CD14-positive monocyte (primary cell): Measurements from ENCODE around the gene TMEM91. TPM values are rescaled to one million over a fixed set of nuclear protein-coding genes. Genes with fewer than 3 reads are reported as not detected.
"Not testable (repeated sequence)": the region's sequence is repeated elsewhere in the genome, so short reads cannot be mapped to it uniquely, and the experiment has no call there.

Source experiments
- DNase-seq, 3 donors: peaks; one replicate each; pipeline ENCODE4 v3.0.0-alpha.2; 2011 to 2022
- H2AFZ ChIP-seq: 2 replicates; pipeline ENCODE4 v1.6.0; 2012; ENCODE audit warnings: mild to moderate bottlenecking, low read depth, low read length, inconsistent platforms; ENCODE audit not compliant: insufficient read depth, poor library complexity, severe bottlenecking
- H3K27ac ChIP-seq, 2 donors: 1 replicate in 1 of 2; 2 replicates in 1 of 2; pipeline ENCODE4 v1.5.1; 2012 to 2013; ENCODE audit warnings: low read length in 2 of 2, control low read depth in 1 of 2, inconsistent platforms in 1 of 2, low read depth in 1 of 2, mild to moderate bottlenecking in 1 of 2
- H3K27me3 ChIP-seq, 2 donors: one replicate each; pipeline versions ENCODE4 v1.6.0 to v1.6.1; 2011 to 2013; ENCODE audit warnings: low read length in 2 of 2; ENCODE audit not compliant: control insufficient read depth in 2 of 2, insufficient read depth in 2 of 2
- H3K36me3 ChIP-seq, 2 donors: replicated peaks in 1 of 2; 1 replicate in 1 of 2; 2 replicates in 1 of 2; pipeline versions ENCODE4 v1.5.1 to v1.6.1; 2012 to 2013; ENCODE audit warnings: low read length in 2 of 2, control low read depth in 1 of 2, inconsistent platforms in 1 of 2, mild to moderate bottlenecking in 1 of 2; ENCODE audit not compliant: insufficient read depth in 2 of 2, control insufficient read depth in 1 of 2
- H3K4me1 ChIP-seq, 2 donors: 1 replicate in 1 of 2; 2 replicates in 1 of 2; pipeline versions ENCODE4 v1.5.1 to v1.6.1; 2012 to 2013; ENCODE audit warnings: low read length in 2 of 2, control low read depth in 1 of 2, inconsistent platforms in 1 of 2, mild to moderate bottlenecking in 1 of 2, moderate library complexity in 1 of 2; ENCODE audit not compliant: insufficient read depth in 2 of 2, control insufficient read depth in 1 of 2
- H3K4me2 ChIP-seq: replicated peaks from 2 replicates; pipeline ENCODE3; 2012; ENCODE audit warnings: low read length, moderate library complexity, mild to moderate bottlenecking; ENCODE audit not compliant: poor library complexity, severe bottlenecking; ENCODE audit errors: extremely low read depth
- H3K4me3 ChIP-seq, 3 experiments: fragments of 200-600 bp in 1 of 3; sonication (generic) in 1 of 3; replicated peaks in 1 of 3; 1 replicate in 2 of 3; 2 replicates in 1 of 3; pipeline ENCODE4 v1.5.1; 2011 to 2013; ENCODE audit warnings: low read length in 3 of 3, mild to moderate bottlenecking in 3 of 3, control low read depth in 2 of 3, low read depth in 2 of 3, inconsistent platforms in 1 of 3, moderate library complexity in 1 of 3
- H3K79me2 ChIP-seq: 2 replicates; pipeline ENCODE4 v1.6.0; 2012; ENCODE audit warnings: mild to moderate bottlenecking, control low read depth, inconsistent platforms, low read length, moderate library complexity; ENCODE audit not compliant: insufficient read depth
- H3K9ac ChIP-seq: 2 replicates; pipeline ENCODE4 v1.6.0; 2017; ENCODE audit warnings: low read length, mild to moderate bottlenecking; ENCODE audit not compliant: insufficient read depth, poor library complexity, severe bottlenecking
- H3K9me3 ChIP-seq, 2 donors: replicated peaks in 1 of 2; 1 replicate in 1 of 2; 2 replicates in 1 of 2; pipeline versions ENCODE4 v1.5.1 to v1.6.1; 2012 to 2013; ENCODE audit warnings: low read length in 2 of 2, control low read depth in 1 of 2; ENCODE audit not compliant: control insufficient read depth in 1 of 2, insufficient read depth in 1 of 2
- H4K20me1 ChIP-seq: 2 replicates; pipeline ENCODE4 v1.6.0; 2012; ENCODE audit warnings: mild to moderate bottlenecking, low read length, control low read depth, moderate library complexity; ENCODE audit not compliant: insufficient read depth
- H3K27ac Mint-ChIP-seq, 7 donors: one replicate each; pipeline ENCODE4 v1.8.0; 2020; ENCODE audit warnings: mild to moderate bottlenecking in 7 of 7, mixed read lengths in 7 of 7, moderate library complexity in 6 of 7, inconsistent platforms in 2 of 7
- H3K27me3 Mint-ChIP-seq, 3 donors: one replicate each; pipeline ENCODE4 v1.8.0; 2021 to 2022; ENCODE audit warnings: low read depth in 3 of 3, mild to moderate bottlenecking in 3 of 3, mixed read lengths in 3 of 3, moderate library complexity in 3 of 3, inconsistent platforms in 1 of 3
- H3K36me3 Mint-ChIP-seq, 2 donors: one replicate each; pipeline ENCODE4 v1.8.0; 2020; ENCODE audit warnings: mixed read lengths in 2 of 2, inconsistent platforms in 1 of 2, mild to moderate bottlenecking in 1 of 2
- H3K4me1 Mint-ChIP-seq: one replicate; pipeline ENCODE4 v1.8.0; 2020; ENCODE audit warnings: mild to moderate bottlenecking, mixed read lengths
- H3K4me3 Mint-ChIP-seq, 2 donors: one replicate each; pipeline ENCODE4 v1.8.0; 2020; ENCODE audit warnings: mild to moderate bottlenecking in 2 of 2, mixed read lengths in 2 of 2, moderate library complexity in 1 of 2
- H3K9me3 Mint-ChIP-seq, 7 donors: one replicate each; pipeline ENCODE4 v1.8.0; 2020 to 2022; ENCODE audit warnings: mixed read lengths in 7 of 7, mild to moderate bottlenecking in 6 of 7, moderate library complexity in 6 of 7, inconsistent platforms in 2 of 7
- CTCF ChIP-seq: fragments of 200-600 bp; IDR thresholded peaks from one replicate; pipeline ENCODE4 v1.8.0; 2022; ENCODE audit warnings: antibody characterized with exemption, mild to moderate bottlenecking
- WGBS: methylation state at CpG from one replicate; pipeline ENCODE4 v1.1.5; 2013; ENCODE audit warnings: missing lambda C conversion rate; ENCODE audit not compliant: insufficient coverage; 5-methylcytosine and 5-hydroxymethylcytosine counted together
- intact Hi-C, 2 donors: fragments of 100-400 bp; cut with micrococcal nuclease; formaldehyde crosslinking; loops; one replicate each; pipeline versions ENCODE4 v1.15.0 to v1.15.1; 2023
- polyA plus RNA-seq, 3 donors: library from polyadenylated mRNA; depleted of rRNA in 1 of 3; unstranded in 2 of 3; stranded (reverse) in 1 of 3; fragments of 300-500 nt in 2 of 3; fragments of >200 nt in 1 of 3; fragmentation: Illumina TruSeq in 2 of 3; gene quantifications; 1 replicate in 2 of 3; 2 replicates in 1 of 3; pipeline ENCODE4 v1.2.3, GENCODE V29; 2012 to 2021

Gene TMEM91
- polyA plus RNA-seq, 3 donors = 29.1 to 103 (median 34.9) TPM

DNA sequence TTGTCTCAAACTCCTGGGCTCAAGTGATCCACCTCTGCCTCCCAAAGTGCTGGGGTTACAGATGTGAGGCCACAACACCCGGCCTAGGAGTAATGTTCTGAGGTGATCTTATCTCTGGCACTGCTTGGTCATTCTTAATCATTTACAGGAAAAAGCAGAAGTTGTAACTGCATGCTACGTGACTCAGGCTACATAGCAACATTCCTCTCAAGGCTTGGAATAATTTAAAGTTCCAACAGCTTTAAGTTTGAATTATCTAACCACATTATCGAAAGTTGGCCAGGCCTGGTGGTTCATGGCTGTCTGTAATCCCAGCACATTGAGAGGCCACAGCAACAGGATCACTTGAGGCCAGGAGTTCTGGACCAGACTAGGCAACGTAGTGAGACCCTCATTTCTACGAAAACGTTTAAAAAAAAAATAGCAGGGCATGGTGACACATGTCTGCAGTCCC is 8.5 kb upstream of the TMEM91 start:
- H3K4me1 ChIP-seq = peaks cover 60 to 65% of the 10 kb centered on the region in 2 donors
- H2AFZ ChIP-seq = peak overlapping the region; percentile 6
- Mint-ChIP-seq H3K27me3 (peaks cover 0 to 2% (median 0%) of the 10 kb centered on the region in 3 donors), H3K4me1 (peaks cover 52% of the 10 kb centered on the region), H3K4me3 (peak overlapping the region in 1 of 2 donors; percentile 55), H3K27ac (peak overlapping the region; percentile 85 to 96 (median 93)), H3K36me3 (peaks cover 2 to 12% of the 10 kb centered on the region in 2 donors), H3K9me3 (peaks cover 0 to 2% (median 0%) of the 10 kb centered on the region in 7 donors)
- peak; percentile 63 to 85 (median 83) for DNase-seq
- intact Hi-C loops = no loop called here
- H3K4me3 ChIP-seq = peak overlapping the region in 1 of 3 experiments; percentile 35
- no peaks in the 10 kb centered on the region for H3K9me3 ChIP-seq
- peaks cover 65% of the 10 kb centered on the region for H3K79me2 ChIP-seq
- H3K9ac ChIP-seq = peak overlapping the region; percentile 39
- H3K27ac ChIP-seq = peak overlapping the region; percentile 48 to 83
- H3K27me3 ChIP-seq = no peaks in the 10 kb centered on the region
- no peak for TF ChIP-seq CTCF
- 7% methylated on average over 5 of the region's 6 CpGs for WGBS
- H4K20me1 ChIP-seq = no peaks in the 10 kb centered on the region
- no peaks in the 10 kb centered on the region for H3K36me3 ChIP-seq
- H3K4me2 ChIP-seq = peak overlapping the region; percentile 44

- Histone ChIP-seq H4K20me1 (no peaks in the 10 kb centered on the region), H3K27me3 (no peaks in the 10 kb centered on the region), H2AFZ (no peak overlapping the region), H3K36me3 (no peaks in the 10 kb centered on the region), H3K4me2 (no peak overlapping the region), H3K79me2 (peaks cover 62% of the 10 kb centered on the region), H3K4me3 (no peak overlapping the region), H3K27ac (no peak overlapping the region), H3K9me3 (no peaks in the 10 kb centered on the region), H3K4me1 (peaks cover 47 to 50% of the 10 kb centered on the region in 2 donors), H3K9ac (no peak overlapping the region)
- H3K27me3 Mint-ChIP-seq = peaks cover 0 to 4% (median 0%) of the 10 kb centered on the region in 3 donors
- peaks cover 2 to 12% of the 10 kb centered on the region in 2 donors for H3K36me3 Mint-ChIP-seq
- no peak for TF ChIP-seq CTCF
- peak overlapping the region in 1 of 7 donors; percentile 70 for H3K27ac Mint-ChIP-seq
- DNase-seq = no peak
- peaks cover 41% of the 10 kb centered on the region for H3K4me1 Mint-ChIP-seq
- no peak overlapping the region for H3K4me3 Mint-ChIP-seq
- H3K9me3 Mint-ChIP-seq = peaks cover 0 to 2% (median 0%) of the 10 kb centered on the region in 7 donors
- intact Hi-C loops = loop anchor here in 1 of 2 donors (10.0 kb wide), 1 partner anchor 55 kb away; the partner anchor contains the start of gene B3GNT8
- no CpG with 5 or more reads among the region's 2 CpGs for WGBS
Measured at GRCh38 chr19:41369769-41370168, 6.6 kb upstream of the TMEM91 start.

GRCh38 chr19:41371119-41371518 is 5.2 kb upstream of the TMEM91 start:
- H2AFZ ChIP-seq, H3K9ac ChIP-seq, H3K9me3 Mint-ChIP-seq, H3K27me3 Mint-ChIP-seq, H3K9me3 ChIP-seq, H3K4me3 ChIP-seq, H3K36me3 ChIP-seq, H3K27ac ChIP-seq, H3K4me2 ChIP-seq, H4K20me1 ChIP-seq, H3K27me3 ChIP-seq, H3K4me3 Mint-ChIP-seq, DNase-seq: not testable (repeated sequence)
- intact Hi-C loops = loop anchor here in 1 of 2 donors (10.0 kb wide), 1 partner anchor 54 kb away; the partner anchor contains the start of gene B3GNT8
- peaks cover 39 to 44% of the 10 kb centered on the region in 2 donors for H3K4me1 ChIP-seq
- H3K79me2 ChIP-seq = peaks cover 53% of the 10 kb centered on the region
- Mint-ChIP-seq H3K36me3 (peaks cover 2 to 12% of the 10 kb centered on the region in 2 donors), H3K4me1 (peaks cover 38% of the 10 kb centered on the region), H3K27ac (peak overlapping the region in 3 of 7 donors; percentile 11 to 50 (median 30))
- no CpG with 5 or more reads among the region's 5 CpGs for WGBS
